NCI-H2107 treated with DMSO at 0.1 percent for 48 hours (cell line): ENCODE measurements around the gene DKK2.

ENCODE experiments used
- DNase-seq: peaks from one replicate; lab custom pipeline; 2025; ENCODE audit not compliant: unreplicated experiment; lab: John Stamatoyannopoulos, UW

The DKK2 gene, protein sequence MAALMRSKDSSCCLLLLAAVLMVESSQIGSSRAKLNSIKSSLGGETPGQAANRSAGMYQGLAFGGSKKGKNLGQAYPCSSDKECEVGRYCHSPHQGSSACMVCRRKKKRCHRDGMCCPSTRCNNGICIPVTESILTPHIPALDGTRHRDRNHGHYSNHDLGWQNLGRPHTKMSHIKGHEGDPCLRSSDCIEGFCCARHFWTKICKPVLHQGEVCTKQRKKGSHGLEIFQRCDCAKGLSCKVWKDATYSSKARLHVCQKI

DNA sequence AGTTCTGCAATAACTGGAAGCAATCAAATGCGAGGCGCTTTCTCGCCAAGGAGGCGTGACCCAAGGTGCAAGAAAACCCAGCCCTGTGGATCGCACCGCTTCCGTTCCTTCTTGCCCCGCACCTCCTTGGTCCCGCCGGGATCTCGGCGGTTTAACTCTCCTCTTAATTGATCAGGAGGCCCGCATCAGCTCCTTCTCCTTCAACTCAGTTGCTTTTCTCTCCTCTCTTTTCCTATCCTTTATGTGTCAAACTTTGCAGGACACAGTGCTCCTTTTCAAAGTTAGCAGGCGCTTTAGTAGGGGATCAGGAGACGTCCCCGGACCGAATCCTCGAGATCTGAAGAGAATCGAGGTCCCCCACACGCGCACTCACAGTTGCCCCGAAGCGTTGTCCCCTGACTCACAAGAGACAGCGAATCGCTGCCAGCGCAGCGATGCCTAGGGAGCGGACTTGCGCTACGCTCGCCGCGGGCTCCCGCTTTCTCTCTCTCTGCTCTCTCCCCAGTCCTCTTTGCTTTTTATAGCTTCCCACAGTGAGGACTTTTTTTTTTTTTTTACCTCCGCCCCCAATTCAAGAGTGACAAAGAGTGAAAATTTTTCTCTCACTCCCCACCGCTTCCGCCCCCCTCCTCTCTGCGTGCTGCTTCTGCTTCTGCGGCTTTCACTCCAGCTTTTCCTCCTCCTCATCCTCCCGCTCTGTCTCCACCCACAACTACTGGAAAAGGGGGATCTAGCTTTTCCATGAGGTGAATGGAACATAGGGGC lies at the start of gene DKK2:
Gene DKK2, minus strand, starts transcription at position 495 of the 765 bp plus-strand sequence. CDS start 722 bp downstream, outside the sequence.
- DNase-seq: no peak

DNA sequence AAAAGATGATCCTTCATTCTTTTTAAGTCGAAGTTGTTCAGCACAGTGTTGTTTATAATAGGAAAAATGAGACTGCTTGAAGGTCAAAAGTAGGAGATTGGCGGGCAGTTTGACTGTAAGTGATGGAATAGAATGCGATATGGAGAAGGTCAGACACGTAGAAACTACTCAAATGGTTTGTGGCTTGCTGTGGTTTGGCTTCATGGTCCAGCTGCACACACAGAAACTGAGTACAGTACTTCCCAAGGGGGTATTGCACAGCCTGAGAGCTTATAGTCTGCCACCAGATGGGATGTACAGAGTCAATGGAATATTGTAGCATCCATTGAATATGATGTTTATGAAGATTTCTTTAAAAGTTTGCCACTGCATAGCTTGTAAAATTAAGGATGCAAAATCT lies 41.1 kb upstream of the DKK2 start:
- DNase-seq: no peak

DNA sequence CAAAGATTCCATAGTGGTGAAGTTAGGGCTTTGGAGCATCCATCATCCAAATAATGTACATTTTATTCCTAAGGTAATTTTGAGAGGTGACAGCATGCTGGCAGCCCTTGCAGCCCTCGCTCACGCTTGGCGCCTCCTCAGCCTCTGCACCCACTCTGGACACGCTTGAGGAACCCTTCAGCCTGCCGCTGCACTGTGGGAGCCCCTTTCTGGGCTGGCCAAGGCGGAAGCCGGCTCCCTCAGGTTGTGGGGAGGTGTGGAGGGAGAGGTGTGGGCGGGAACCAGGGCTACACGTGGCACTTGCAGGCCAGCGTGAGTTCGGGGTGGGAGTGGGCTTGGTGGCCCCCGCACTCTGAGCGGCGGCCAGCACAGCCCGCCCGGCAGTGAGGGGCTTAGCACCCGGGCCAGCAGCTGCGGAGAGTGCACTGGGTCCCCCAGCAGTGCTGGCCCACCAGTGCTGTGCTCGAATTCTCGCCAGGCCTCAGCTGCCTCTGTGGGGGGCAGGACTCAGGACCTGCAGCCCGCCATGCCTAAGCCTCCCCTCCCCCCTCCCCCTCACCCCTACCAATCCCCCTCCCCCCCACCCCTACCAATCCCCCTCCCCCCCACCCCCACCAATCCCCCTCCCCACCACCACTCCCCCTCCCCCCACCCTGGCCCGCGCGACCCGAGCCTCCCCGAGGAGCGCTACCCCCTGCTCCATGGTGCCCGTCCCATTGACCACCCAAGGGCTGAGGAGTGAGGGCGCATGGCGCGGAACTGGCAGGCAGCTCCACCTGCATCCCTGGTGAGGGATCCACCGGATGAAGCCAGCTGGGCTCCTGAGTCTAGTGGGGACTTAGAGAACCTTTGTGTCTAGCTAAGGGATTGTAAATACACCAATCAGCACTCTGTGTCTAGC lies 37.0 kb upstream of the DKK2 start:
- DNase-seq: no peak

DNA sequence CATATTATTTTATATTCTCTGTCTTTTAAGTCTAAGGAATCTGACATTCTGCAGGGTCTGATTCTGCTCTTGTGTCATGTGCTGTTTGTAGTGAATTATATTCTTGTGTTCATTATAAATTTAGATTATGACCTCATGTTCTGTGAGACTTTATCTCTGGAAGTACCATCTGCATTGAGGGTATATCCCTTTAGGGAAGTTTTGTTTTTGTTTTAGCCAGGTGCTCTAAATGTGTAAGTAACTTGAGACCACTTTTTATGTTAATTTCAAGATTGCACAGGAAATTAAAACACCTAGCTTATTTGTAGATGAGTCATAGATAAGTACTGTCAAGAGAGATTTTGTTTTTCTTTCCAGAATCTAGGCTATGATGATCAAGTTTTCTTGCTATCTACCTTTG lies 35.0 kb upstream of the DKK2 start:
- no peak for DNase-seq

DNA sequence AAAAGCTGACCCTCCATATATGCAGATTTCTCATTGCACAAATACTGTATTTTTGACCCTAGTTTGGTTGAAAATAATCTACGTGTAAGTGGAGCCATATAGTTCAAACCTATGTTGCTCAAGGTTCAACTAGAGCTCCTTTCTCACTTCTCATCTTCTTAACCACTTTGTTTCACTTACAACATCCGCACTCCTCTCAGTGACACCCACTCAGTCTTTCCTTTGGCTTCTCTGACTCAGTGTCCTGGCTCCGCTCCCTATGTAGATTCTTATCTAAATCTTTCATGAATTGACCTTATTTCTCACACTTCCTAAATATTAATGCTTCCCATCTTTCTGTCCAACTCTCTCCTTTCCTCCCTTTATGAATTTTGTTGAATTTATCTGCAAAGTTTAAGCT lies 32.9 kb upstream of the DKK2 start:
- no peak for DNase-seq

DNA sequence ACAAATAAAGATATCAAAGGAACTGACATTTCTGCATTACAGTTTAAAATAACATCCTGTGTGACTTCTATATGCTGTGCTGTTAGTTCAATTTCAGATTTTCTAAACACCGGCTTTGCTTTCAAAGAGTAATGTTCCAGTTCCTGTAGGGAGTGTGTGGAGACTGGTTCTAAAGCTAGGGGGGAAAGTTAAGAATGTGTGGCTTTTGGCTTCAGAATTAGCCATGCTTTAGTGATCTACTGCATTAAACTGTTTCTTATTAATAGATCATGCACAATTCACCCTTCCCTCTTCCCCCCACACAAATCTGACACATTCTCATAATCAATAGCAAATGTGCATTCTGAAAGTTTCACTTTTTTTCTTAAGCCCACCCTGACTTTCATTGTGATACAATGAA lies 32.0 kb upstream of the DKK2 start:
- DNase-seq: no peak

DNA sequence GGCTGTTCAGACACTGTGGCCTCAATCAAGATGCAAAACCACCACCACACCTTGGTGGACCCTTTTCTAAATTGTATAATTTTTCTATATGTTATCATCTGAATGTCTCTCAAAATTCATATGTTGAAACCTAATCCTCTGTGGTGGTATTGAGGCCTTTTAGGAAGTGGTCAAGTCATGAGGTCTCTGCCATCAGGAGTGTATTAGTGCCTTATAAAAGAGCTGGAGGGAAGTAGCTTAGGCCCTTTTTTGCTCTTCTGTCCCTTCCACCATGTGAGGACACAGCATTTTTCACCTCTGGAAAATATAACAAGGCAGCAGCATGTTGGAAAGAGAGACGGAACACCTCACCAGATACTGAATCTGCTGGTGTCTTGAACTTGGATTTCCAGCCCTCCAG lies 30.5 kb upstream of the DKK2 start:
- no peak for DNase-seq

DNA sequence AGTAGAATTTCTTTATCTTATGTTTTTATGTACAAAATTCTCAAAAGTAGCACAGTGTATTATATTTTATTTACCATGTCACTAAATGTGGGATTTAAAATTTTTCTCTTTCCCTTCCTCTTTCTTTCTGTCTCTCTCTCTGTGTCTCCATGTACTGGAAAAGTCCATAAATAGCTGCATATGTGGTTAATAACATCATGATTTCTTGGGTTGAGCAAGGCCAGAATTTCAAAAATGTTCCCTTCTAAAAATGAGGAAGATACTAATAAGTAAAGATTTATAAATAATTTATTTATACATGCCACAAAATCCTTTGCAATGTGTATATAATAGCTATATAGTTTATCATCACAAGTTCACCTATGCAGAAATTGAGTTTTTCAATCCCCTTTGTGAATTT lies 29.1 kb upstream of the DKK2 start:
- DNase-seq: no peak

DNA sequence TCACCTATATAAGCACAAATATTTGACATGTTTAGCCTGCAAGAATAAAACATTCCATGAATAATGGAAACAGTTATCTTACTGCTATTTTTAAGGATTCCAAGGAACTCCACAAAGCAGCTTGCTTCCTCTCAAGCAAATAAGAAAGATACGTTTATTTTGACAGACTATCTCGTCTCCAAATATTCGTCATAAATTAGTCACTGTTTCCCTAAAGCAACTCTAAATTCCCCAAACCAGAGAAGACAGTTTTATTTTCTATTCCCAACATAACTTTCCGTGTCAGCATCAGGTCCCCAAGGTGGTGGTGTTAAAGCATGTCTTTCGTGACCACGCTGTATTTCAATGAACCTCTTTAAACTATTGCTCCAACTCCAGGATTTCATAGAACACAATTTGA lies 24.3 kb upstream of the DKK2 start:
- DNase-seq: no peak

DNA sequence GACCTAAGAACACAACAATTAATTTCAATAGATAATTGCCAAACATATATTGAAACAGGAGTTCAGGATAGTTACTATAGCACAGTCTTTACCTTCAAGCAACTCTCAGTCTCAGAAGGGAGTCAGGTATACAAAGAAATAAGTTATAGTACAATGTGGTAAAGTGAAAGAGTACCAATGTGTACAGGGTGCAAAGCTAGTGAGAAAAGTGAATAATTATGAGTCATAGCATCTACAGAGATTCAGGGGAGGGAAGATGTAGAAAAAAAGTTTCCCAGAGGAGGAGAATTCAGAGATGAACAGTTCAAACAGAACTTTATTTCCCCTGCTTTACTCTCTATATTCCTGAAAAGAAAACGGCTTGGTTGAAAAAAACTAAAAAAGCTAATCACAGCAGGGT lies 22.7 kb upstream of the DKK2 start:
- no peak for DNase-seq

DNA sequence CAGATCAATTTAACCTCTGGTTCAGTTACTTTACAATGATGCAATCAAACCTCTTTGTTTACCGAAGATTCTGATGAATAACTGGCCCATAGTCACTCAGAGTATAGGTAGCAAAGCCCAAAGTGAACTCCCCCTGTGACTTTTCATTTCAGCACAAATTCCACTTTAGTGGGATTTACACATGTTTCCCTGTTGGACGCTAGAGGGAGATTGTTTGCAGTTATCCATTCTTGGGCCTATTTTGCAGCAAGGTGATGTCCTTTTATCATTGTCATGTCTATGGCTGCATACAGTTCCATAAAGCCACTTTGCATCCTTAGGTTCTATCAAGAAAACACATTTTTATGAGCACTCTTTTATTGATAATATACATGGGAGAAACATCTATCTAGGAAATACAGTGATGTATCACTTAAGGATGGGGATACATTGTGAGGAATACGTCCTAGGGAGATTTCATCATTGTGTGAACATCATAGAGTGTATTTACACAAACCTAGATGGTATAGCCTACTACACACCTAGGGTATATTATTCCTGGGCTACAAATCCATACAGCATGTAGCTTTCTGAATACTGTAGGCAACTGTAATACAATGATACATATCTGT lies 14.5 kb upstream of the DKK2 start:
- no peak for DNase-seq

DNA sequence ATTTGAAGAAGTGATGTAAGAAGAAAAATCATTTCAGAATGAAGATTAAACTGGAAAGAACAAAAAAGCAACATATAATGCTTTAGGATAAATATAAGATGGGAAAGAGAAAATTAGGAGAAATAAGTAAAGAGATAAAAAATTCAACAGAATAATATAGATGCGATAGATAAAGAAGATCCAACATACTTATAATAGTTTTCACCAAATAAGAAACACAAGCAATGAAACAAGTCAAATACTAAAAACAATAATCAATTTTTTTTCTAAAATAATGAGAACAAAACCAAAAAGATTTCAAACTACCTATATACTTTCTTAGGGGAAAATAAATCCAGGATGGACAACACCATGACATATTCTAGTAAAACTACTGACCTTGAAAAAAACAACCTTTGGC lies 10.1 kb upstream of the DKK2 start:
- no peak for DNase-seq

DNA sequence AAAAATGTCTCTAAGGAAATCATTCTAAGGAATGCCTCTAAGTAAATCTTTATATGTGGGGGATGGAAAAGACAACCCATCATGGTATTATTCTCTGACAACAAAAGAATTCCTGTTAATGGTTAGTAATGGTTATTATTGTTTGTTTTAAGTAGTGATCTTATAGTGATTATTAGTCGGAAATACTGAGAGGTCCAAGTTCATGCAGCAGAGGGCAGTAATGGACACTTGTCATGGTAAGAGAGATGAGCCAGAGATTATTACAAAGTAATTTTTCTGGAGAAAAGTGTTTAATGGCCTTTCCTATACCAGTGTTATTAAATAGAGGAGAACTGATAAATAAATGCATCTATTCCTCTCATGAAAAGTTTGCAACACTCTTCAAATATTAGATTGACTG lies 8.1 kb upstream of the DKK2 start:
- no peak for DNase-seq

DNA sequence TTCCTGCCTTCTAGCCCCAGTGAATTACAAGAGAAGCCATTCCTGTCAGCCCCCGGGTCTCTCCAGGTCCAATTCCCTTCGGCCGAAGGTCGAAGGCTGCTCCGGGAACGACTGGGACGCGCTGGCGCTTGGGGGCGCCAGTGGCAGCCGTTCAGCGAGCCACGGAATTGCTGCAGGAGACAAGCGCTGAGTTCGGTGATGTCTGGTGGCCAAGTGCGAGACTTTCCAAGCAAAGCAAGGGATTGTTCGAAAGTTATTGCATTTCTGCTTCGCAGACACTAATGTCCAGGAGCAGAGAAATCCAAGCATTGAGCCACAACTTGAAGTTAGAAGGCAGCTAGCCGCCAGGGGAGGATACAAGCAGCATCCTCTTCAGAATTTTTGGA lies 1.1 kb upstream of the DKK2 start:
- DNase-seq: no peak

DNA sequence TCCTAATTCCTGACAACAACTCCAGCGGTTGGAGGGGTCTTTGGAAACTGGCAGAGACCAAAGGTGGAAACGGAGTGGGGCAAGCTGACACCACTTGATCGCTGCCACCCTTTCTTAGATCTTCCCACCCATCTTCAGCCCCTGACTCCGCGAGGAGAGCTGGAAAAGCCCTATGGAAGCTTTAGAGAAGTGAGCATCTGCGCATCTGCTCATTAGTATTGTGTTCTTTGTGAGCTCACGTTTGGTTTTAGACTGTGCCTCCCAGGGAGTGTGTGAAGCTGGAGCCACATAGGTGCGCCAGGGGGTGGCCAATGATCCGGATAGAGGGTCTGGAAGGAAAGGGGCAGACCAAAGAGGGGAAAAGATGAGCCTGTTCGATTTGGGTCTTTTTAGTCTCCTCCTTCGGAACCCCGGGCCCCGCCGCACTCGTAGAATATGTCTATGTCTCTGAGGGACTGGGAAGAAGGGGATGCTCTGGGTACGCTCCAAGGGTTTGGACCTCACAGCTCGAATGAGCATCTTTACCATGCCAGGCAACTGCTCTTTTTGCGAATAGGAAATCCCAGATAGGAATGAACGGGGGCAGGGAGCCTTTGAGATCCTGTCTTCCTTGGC lies 578 bp upstream of the DKK2 start:
- DNase-seq: no peak

DNA sequence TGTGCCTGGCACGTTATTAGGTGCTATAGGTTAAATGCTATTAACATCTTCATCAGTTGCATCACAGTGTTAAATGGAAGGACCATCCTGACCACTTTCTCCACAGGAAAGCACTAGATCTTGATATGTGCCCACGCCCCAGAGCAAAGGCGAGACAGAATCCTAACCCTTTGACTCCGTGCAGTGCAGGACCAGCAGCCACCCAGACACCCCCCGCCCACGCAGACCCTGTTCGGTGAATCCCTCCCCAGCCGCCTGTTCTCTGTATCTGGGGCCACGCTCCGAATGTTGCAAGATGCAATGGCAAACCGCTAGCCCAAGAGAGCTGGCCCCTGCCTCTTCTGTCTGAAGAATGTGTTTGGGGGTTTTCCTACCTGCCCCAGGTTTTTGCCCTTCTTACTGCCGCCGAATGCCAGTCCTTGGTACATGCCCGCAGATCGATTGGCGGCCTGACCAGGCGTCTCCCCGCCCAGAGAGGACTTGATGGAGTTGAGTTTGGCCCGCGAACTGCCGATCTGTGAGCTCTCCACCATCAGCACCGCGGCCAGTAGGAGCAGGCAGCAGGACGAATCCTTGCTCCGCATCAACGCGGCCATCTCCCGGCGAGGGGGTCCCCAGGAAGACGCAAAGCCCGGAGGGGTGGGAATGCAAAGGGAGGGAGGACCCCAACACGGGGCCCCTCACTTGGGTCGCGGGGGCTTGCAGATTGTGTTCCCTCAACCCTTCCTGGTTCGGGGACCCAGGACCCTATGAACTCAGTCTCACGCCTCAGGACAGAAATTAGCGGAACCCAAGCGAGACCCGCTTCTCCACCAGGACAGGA lies 906 bp downstream of the DKK2 start:
- no peak for DNase-seq

DNA sequence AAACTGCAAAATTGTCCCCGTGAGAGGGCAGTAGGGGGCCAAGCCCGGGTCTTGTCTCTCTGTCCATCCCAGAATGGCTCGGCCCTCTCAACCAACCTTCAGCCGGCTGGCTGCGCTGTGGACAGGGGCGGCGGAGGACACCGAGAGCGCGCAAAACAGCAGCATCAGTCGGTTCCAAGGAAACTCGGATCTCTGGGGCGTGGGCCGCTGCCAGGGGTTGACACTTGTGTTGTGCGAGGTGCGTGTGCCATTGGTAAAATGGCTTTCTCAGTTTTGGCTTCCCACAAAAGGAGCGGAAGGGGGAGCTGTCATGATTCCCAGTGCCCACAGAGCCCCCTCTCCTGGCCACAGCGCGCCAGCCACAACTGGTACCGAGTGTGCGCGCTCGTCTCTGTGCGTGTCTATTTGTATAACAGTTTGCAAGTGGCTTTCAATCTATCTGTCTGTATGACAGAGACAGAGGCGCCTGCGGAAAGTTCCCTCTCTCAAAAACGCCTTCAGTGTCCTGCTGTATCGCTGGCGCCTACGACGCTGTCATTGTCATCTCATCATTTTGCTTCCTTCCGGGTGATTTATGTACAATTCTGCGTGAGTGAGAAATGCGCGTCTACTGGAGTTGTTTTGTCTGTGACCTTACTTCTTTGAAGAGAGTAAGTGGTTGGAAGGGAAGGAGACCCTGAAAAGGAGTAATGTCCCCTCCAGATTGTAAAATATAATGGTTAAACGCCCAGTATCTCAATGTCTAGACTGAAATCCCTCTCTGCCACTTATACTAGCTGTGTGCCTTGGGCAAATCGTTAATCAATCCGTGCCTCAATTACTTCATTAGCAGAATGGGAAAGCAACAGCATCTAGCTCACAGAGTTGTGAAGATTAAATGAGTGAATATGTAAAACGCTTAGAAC lies 1.8 kb downstream of the DKK2 start:
- no peak for DNase-seq

DNA sequence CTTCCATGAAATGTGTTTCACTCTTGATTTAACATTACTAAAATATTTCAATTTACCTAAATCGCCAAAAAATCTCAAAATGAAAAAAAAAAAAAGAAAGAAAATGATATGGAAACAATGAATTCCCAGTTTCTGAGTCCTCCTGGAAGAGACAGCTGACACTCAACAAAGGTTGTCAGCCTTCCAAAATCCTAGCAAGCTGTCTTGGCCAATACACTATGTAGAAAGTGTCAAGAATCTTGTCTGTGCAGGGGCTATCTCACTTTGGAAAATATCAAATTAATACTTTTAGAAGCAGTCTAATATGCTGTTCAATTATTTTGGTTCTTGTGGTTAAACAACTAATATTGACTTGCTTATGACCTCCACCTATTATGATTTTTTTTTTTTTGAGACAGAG lies 8.7 kb downstream of the DKK2 start:
- DNase-seq: no peak

DNA sequence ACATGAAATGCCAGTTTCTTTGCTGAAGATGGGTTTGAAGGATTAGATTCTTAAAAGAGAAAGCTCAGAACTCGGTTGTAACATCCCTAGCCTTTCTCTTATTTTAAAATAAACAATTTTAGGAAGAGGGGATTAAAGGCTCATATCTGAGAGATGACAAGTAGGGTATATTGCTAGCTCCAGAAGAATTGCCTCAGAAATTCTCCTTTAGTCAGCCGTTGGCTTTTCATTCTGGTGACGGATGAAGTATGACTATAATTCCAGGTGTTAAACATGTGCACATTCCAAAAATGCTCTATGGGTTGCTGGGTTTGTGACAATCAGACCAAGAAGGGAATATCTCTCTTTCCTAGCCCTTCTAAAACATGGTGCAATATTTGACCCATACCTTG lies 17.8 kb downstream of the DKK2 start:
- no peak for DNase-seq
